H1 (cell line): ENCODE measurements around the gene DENND2C.

ENCODE experiments used
- POLR2A ChIP-seq, 2 experiments: IDR thresholded peaks; 1 replicate in 1 of 2; 2 replicates in 1 of 2; pipeline ENCODE4 v1.6.1; 2011; ENCODE audit warnings: low read depth in 2 of 2, low read length in 2 of 2, mild to moderate bottlenecking in 2 of 2; ENCODE audit errors: control extremely low read depth in 1 of 2
- ZNF274 ChIP-seq: IDR thresholded peaks from 2 replicates; pipeline ENCODE4 v1.7.0; 2012; ENCODE audit warnings: low read length, borderline replicate concordance; ENCODE audit errors: extremely low read depth

DNA sequence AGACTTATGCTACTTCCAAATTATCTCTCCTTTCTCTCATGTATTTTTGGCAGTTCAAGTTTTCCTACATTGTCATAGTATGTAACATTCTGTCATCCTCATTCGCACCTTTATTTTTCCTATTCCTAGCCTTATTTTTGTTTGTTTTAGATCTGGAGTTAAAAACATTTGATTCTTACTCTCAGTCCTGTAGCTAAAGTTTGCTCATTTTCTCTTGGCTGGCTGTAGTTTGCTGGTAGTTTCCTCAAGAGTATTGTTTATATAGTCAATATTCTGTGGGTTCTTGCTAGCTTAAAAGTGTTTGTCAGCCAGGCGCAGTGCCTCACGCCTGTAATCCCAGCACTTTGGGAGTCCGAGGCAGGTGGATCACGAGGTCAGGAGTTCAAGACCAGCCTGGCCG is 129.0 kb downstream of the DENND2C start:
- TF ChIP-seq ZNF274 (no peak), POLR2A (IDR thresholded peaks at IDR 0.05; ENCODE audit: control extremely low read depth in 1 of 2, low read depth in 2 of 2, low read length in 2 of 2) (no peak)
